CD4-positive, alpha-beta T cell treated with Interleukin-6 at 100 ng/mL for 8 hours (primary cell): ENCODE measurements around the gene AMOT.

ENCODE experiments used
- DNase-seq: peaks from one replicate; pipeline ENCODE4 v3.0.0-alpha.2; 2020; ENCODE audit warnings: mixed read lengths, low spot score

AMOT gene

GRCh38 chrX:112837531-112837930 lies 3.1 kb downstream of the AMOT start:
- no peak for DNase-seq

- DNase-seq: no peak
Observed at GRCh38 chrX:112835019-112835418, 5.6 kb downstream of the AMOT start.

GRCh38 chrX:112834031-112834845 lies 6.4 kb downstream of the AMOT start:
- DNase-seq: no peak

DNA sequence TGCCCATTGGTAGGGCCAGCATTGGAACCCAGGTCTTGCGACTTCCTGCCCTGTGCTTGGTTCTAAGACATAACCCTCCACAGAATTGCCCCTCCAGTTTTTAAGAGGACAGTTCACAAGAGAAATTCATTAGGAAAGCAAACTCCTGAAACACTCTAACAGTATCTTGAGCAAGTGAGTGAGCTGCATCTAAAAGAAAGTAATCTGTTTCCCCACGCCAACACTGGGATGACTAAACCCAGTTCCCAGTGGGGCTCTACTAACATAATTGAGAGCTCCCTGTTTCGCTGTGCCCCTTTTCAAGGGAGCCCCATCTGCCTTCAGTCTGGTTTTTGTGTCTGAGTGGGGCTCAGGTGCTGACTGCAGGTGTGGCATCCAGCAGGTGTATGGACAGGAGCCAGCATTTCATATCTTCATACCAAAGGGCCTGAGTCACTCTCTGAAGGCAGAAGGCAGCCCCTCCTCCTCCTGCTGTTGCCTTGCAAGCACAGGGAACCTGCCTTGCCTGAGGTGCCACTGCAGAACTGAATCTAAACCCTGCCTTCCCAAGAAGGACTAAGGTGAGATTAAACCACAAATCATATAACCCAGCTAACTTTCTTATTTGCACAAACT lies 8.0 kb downstream of the AMOT start:
- no peak for DNase-seq

DNA sequence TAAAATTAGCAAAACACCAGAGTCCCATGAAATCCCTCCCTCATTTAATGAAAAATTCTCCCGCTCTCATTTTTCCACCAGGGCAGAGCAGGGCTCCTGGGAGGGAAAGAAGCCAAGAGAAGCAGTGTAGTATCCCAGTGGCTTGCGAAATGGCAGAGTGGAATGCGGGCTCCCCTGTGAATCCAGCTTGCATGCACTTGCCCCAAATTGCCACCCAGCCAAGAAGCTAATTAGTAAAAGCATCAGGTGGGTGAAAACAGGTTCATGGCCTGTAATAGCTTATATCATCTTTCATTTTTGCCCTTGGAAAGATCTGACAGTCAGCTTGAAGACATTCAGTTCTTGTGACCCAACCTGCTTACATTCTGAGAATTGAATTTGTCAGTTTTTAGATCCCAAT lies 10.1 kb downstream of the AMOT start:
- DNase-seq: no peak

- DNase-seq: no peak
Observed at GRCh38 chrX:112827292-112827903, 13.2 kb downstream of the AMOT start.

DNA sequence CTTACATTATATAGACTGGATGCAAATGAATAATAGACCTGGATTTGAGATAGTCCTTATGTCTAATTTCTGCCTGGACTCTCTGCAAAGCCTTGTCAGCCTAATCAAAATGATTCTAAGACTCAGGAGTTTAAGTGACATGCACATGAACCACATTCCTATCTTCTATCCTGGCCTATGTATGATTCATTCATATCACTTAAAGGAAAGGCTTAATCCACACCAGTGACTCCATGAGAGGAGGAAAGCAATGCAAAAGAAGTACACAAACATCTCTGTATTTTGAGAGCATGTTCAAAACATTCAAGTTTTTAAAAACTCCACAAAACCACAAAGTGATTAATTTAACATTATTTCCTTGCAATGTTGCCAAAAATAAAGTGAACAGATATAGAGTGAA lies 14.6 kb downstream of the AMOT start:
- DNase-seq: no peak

DNA sequence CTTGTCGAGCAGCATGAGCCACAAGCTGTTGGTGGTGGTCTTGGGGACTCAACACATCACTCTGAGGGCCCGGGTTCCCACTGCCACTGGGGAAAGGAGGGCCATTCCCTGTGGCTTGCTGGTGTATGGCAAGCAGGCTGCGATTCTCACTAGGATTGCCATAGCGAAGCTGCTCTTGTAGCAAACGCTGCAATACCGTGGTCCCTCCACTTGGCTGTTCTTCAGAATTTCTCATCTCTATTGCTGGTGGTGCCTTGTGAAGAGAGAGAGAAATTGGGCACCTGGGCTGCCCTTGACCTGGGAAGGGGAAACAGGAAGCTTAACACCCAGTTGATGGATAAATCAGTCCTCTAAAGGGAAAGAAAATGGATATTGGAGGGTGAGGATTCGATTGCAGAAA lies 17.7 kb downstream of the AMOT start:
- DNase-seq: no peak

DNA sequence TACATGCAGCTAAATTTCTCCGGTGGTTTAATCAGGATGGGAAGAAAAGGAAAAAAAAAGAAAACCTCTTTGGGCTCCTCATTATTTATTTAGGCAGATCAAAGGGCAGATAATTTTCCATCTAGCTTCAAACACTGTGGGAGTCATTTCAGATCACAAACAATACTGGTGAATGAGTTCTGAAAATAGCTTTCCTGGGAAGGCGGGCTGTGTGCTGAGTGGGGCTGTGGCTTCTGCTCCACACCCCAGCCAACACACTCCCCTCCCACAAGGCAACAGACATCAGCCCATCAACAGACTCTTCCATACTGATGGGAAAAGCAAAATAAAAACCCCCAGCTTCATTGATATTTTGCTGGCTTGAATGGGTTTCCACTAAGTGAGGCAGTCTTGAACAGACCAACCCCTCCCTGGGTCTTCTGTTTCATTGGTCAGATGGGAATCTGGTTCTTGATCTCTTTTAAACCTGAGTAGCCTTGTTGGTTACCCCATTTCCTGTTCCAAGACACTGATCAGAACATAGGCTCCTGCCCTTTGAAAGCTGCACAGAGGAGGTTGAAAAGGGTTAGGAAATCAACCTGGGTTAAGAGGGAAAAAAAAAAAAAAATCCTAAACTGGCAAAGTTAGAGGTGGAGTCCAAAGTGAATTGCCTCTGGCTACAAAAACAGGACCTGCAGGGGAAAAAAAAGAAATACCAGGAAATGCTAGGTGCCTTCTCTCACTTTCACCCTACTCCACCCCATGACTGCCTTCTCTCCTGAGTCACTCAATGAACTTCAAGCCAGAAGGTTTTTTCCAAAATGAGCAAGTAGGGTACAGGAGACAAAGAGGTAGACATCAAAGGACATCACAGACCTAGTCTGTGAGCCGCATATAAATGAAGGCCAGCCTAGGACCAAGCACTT lies 20.0 kb downstream of the AMOT start:
- DNase-seq: no peak

DNA sequence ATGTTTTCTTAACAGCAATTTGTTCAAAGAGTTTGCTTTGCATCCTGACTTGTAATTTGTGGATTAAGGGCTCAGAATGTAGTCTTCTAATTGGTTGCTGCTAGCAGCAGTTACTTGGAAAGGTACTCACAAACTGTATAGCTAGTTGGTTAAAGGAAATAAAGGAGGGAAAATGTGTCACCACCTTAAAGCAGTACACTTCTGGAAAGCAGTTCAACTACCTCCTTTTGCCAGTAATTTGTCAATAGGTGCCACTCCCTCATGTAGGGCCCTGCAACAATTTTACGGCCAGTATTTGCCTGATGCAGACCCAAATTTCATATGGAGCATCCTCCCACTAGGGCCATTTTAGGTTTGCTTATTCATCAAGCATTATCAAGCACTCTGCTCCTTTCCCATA lies 20.8 kb downstream of the AMOT start:
- DNase-seq: no peak

GRCh38 chrX:112819008-112819640 lies 21.5 kb downstream of the AMOT start:
- DNase-seq: no peak

DNA sequence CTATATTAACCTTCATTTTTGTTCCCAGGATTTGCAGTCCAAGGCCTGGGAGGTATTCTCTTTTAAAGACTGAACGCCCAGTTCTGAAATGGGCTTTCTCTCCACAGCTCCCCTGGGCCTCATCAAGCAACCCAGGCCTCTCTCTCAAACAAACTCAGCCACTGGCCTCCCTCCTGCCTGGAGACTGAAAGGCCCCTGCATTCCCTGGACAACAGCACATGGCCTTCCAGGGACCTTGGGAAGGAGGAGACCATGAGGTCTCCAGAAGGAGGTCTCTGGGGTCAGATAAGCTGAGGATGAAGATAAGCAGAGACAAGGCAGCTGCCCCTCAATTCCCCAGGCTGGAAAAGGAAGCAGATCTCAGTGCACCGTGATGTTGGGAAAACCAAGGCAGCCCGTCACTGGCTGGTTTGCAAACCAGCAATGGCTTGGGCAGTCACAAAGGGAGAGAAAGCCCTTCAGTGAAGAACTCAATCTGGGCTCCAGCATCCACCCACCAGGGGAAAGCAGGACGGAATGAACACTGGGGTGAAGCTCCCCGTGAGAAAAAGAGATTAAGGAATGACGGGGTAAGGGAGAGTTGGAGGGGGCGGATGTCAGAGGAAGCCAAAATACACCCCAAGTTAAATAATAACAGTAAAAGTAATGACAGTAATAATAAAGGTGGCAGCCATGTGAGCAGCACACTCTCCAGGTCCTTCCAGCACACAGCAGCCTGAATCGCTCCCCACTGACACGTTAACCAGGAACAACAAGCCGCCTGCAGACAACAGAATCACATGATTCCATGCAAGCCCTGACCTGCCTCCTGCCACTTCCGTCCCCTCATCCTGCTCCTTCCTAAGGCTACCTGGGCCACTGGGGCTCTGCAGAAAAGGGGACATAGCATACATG lies 22.3 kb downstream of the AMOT start:
- DNase-seq: no peak

DNA sequence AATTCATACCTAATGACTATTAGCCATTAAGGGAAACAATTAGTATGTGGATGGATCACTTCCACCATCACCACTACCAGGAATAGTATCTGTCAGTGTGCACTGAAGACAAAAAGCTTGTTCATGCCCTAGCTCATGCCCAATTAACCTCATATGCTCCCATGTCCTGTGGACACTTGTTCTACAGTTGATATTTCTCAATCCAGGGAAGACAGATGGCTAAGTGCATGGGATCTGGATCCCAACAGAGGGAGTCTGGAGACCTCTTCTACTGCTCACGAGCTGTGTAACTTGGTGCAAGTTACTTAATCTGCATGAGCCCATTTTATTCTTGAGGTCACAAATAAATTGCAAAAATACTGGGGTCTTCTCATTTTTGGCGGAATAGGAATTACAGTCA lies 23.7 kb downstream of the AMOT start:
- DNase-seq: no peak

DNA sequence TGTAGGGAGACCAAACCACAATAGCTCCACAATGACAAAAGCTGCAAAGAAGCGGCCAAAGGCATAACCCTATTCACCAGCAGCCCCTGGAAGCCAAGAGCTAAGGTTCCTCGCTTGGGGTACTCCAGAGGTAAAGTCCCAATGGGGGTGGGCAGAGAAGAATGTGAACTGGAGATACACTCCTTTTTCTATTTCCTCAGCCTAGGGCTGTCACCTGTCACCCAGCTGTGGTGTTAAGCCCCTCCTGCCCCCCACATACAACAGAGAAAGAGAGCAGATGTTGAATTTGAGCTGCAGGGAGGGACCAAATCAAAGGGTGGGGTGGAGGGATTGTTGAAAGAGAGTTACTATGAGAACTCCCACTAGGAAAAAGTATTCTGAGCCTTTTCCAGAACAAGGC lies 26.1 kb downstream of the AMOT start:
- DNase-seq: no peak

- no peak for DNase-seq
Observed at GRCh38 chrX:112812741-112813140, 27.9 kb downstream of the AMOT start.

DNA sequence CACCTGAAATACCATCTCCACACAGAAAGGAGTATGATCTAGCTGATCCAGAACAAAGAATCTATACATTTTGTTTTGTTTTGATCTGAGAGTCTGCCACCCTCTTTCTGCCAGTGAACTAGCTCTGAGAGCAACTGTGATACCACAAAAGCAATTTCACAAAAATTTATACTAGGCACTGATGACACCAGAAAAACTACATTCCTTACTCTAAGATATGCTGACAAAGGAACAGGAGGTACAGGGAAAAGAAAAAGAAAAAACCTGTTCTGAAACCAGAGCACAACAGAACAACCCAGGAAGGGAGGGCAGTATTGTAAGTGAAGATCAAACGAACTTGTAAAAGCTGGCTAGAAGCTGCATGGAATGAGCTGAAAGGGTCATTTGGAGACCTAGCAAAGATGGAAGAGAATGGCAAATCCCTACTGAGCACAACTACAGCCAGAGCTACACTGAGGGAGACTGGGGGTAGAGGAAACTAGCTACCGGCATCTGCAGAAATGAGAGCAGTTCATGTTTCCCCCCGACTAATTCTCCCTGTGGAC lies 31.9 kb downstream of the AMOT start:
- no peak for DNase-seq

DNA sequence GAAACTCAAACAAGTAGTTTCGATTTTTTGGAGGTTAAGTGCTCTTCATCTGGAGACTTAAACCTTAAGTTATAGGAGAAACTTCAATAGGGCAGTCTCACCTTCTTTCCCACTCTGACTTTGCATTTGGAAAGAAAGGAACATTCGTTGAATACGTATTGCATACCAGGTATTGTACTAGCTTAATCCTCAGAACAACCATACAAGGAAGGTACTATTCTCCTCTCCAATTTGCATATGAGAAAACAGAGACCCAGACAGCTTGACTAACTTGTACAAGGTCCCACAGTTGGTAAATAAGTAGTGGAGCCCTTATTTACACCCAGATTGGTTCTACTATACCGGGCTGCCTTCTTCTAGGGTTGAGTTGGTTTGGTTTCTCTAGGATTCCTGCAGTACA lies 32.6 kb downstream of the AMOT start:
- DNase-seq: no peak

- no peak for DNase-seq
Observed at GRCh38 chrX:112803060-112803459, 37.6 kb downstream of the AMOT start.

GRCh38 chrX:112802541-112802940 lies 38.1 kb downstream of the AMOT start:
- no peak for DNase-seq

DNA sequence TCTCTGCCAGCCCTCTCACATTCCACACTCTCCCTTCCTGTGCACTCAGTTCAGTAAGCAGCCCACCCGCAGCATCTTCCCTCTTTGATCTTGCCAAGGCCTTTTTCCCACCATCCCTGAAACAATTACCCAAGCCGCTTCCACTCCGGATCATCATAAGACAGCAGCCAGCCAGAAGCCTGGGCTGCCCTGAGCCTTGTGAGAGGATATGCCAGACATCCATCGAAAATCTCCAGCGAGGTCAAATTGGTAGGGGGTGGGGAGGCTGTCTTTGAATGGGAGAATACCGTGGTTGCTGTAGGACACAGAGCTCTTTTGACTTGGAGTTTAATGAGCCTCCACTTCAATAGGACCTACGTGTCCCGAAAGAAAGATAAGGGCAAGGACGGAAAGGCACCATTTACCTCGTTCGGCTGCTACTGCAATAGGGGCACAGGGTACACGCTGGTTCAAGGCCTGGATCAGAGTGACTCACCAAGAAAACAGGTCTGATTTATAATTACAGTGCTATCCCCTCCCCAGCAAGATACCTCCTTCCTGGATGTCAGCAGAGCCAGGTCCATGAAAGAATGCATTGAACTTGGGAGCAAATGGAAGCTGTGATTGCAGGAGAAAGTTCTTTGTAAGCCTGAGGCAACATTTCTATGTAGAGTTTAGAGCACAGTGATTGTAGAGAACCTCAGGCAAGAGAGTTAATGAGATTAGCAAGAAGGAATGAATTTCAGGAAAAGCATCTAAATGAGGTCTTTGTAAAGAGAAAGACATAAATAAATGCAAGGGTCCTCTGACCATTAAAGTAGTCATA lies 39.5 kb downstream of the AMOT start:
- DNase-seq: no peak
